ENCODE data around the gene CAVIN2. TPM values are rescaled to one million over a fixed set of nuclear protein-coding genes. Genes with fewer than 3 reads are reported as not detected.

Gene CAVIN2
- total and polyA plus RNA-seq, 9 of the 15 experiments (the other 6 are each of a cell fraction or from before 2014, with no cell fraction given) = 20.6 to 92.4 (median 69.0) TPM

DNA sequence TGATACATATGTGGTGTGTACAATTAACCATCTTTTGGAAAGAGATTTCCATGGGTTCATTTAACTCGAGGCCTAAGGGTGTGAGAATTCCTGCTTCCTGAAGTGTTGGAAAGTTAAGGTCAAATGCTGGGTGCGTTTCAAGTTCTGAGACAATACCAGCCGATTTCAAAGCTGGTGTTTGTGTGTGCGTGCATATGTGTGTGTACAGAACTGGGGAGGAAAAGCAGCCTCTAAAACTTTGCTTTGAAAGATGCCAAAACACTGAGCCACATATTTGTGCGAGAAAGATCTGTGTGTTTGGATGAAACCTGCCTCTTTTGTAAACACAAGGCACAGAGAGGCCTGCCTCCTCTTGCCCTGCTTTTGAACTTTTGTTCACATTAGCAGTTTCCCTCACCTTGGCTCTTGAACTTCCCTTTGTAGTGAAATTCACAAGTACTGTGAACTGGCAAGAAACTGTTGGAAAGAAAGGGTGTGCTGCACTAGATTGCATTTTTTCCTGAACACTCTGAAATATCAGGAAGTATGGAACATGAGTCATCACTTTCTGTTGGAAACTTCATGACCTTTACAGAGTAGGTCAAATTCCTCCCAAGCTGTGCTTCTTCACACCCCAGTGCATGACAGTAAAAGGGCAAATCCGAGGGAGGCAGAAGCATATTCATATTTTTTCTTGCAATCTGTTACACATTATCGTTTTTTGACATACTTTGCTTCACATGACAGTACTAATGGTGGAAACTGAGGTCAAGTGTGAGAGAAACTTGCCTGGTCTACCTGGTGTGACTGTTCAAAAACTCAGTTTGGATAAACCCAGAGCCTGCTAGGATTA lies 20.0 kb upstream of the CAVIN2 start (continued):
- TF ChIP-seq, protein P1, sequence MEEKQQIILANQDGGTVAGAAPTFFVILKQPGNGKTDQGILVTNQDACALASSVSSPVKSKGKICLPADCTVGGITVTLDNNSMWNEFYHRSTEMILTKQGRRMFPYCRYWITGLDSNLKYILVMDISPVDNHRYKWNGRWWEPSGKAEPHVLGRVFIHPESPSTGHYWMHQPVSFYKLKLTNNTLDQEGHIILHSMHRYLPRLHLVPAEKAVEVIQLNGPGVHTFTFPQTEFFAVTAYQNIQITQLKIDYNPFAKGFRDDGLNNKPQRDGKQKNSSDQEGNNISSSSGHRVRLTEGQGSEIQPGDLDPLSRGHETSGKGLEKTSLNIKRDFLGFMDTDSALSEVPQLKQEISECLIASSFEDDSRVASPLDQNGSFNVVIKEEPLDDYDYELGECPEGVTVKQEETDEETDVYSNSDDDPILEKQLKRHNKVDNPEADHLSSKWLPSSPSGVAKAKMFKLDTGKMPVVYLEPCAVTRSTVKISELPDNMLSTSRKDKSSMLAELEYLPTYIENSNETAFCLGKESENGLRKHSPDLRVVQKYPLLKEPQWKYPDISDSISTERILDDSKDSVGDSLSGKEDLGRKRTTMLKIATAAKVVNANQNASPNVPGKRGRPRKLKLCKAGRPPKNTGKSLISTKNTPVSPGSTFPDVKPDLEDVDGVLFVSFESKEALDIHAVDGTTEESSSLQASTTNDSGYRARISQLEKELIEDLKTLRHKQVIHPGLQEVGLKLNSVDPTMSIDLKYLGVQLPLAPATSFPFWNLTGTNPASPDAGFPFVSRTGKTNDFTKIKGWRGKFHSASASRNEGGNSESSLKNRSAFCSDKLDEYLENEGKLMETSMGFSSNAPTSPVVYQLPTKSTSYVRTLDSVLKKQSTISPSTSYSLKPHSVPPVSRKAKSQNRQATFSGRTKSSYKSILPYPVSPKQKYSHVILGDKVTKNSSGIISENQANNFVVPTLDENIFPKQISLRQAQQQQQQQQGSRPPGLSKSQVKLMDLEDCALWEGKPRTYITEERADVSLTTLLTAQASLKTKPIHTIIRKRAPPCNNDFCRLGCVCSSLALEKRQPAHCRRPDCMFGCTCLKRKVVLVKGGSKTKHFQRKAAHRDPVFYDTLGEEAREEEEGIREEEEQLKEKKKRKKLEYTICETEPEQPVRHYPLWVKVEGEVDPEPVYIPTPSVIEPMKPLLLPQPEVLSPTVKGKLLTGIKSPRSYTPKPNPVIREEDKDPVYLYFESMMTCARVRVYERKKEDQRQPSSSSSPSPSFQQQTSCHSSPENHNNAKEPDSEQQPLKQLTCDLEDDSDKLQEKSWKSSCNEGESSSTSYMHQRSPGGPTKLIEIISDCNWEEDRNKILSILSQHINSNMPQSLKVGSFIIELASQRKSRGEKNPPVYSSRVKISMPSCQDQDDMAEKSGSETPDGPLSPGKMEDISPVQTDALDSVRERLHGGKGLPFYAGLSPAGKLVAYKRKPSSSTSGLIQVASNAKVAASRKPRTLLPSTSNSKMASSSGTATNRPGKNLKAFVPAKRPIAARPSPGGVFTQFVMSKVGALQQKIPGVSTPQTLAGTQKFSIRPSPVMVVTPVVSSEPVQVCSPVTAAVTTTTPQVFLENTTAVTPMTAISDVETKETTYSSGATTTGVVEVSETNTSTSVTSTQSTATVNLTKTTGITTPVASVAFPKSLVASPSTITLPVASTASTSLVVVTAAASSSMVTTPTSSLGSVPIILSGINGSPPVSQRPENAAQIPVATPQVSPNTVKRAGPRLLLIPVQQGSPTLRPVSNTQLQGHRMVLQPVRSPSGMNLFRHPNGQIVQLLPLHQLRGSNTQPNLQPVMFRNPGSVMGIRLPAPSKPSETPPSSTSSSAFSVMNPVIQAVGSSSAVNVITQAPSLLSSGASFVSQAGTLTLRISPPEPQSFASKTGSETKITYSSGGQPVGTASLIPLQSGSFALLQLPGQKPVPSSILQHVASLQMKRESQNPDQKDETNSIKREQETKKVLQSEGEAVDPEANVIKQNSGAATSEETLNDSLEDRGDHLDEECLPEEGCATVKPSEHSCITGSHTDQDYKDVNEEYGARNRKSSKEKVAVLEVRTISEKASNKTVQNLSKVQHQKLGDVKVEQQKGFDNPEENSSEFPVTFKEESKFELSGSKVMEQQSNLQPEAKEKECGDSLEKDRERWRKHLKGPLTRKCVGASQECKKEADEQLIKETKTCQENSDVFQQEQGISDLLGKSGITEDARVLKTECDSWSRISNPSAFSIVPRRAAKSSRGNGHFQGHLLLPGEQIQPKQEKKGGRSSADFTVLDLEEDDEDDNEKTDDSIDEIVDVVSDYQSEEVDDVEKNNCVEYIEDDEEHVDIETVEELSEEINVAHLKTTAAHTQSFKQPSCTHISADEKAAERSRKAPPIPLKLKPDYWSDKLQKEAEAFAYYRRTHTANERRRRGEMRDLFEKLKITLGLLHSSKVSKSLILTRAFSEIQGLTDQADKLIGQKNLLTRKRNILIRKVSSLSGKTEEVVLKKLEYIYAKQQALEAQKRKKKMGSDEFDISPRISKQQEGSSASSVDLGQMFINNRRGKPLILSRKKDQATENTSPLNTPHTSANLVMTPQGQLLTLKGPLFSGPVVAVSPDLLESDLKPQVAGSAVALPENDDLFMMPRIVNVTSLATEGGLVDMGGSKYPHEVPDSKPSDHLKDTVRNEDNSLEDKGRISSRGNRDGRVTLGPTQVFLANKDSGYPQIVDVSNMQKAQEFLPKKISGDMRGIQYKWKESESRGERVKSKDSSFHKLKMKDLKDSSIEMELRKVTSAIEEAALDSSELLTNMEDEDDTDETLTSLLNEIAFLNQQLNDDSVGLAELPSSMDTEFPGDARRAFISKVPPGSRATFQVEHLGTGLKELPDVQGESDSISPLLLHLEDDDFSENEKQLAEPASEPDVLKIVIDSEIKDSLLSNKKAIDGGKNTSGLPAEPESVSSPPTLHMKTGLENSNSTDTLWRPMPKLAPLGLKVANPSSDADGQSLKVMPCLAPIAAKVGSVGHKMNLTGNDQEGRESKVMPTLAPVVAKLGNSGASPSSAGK (IDR thresholded peaks at IDR 0.05) = 0 out of 2 replicates have a peak, but pooled peaks have one; percentile 34
- TF ChIP-seq ELF1 (tag; IDR thresholded peaks at IDR 0.05) (0 out of 2 replicates have a peak, but pooled peaks have one; percentile 37), NR4A1 (CRISPR knock-in tag; IDR thresholded peaks at IDR 0.05) (no peak), NR4A1 (tag; IDR thresholded peaks at IDR 0.05) (no peak), BACH1 (tag; IDR thresholded peaks at IDR 0.05) (peak; percentile 78), GTF2E2 (tag; IDR thresholded peaks at IDR 0.05) (no peak), ZNF589 (CRISPR knock-in tag; IDR thresholded peaks at IDR 0.05; ENCODE audit: low read depth) (peak; percentile 61; the same call in 1 of the 2 replicates), RBM25 (IDR thresholded peaks at IDR 0.05; ENCODE audit: low read depth, low read length, severe bottlenecking) (no peak), JUND (IDR thresholded peaks at IDR 0.05; ENCODE audit: borderline replicate concordance, low read depth, low read length) (peak; percentile 90), JUND (tag; IDR thresholded peaks at IDR 0.05; ENCODE audit: borderline replicate concordance, low read depth, low read length) (peak; percentile 94), KLF1 (tag; IDR thresholded peaks at IDR 0.05) (no peak), HDAC3 (IDR thresholded peaks at IDR 0.05; ENCODE audit: borderline replicate concordance, partially characterized antibody) (no peak)
- TF ChIP-seq, protein P2, sequence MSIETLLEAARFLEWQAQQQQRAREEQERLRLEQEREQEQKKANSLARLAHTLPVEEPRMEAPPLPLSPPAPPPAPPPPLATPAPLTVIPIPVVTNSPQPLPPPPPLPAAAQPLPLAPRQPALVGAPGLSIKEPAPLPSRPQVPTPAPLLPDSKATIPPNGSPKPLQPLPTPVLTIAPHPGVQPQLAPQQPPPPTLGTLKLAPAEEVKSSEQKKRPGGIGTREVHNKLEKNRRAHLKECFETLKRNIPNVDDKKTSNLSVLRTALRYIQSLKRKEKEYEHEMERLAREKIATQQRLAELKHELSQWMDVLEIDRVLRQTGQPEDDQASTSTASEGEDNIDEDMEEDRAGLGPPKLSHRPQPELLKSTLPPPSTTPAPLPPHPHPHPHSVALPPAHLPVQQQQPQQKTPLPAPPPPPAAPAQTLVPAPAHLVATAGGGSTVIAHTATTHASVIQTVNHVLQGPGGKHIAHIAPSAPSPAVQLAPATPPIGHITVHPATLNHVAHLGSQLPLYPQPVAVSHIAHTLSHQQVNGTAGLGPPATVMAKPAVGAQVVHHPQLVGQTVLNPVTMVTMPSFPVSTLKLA (conservative IDR thresholded peaks at IDR 0.05) = 0 out of 4 replicates have a peak, but pooled peaks of 1 of the 2 experiments have one; percentile 25

Data from K562 (cell line).